Left renal cortex interstitium (tissue), 4 donors: ENCODE results near the gene UGT1A6. TPM values are rescaled to one million over a fixed set of nuclear protein-coding genes. Genes with fewer than 3 reads are reported as not detected.

Experiments
- DNase-seq, 4 donors: peaks; one replicate each; pipeline ENCODE4 v3.0.0-alpha.2; 2013; ENCODE audit warnings: low read depth in 4 of 4, low spot score in 2 of 4, missing footprints in 1 of 4
- polyA plus RNA-seq, 4 donors: library from polyadenylated mRNA; unstranded; fragments of 120-200 nt; gene quantifications; one replicate each; pipeline ENCODE4 v1.2.1, GENCODE V29; 2013; ENCODE audit not compliant: insufficient read length in 4 of 4

UGT1A6 gene
- polyA plus RNA-seq, 4 donors, result 1.6 to 5.5 (median 3.8) TPM

DNA sequence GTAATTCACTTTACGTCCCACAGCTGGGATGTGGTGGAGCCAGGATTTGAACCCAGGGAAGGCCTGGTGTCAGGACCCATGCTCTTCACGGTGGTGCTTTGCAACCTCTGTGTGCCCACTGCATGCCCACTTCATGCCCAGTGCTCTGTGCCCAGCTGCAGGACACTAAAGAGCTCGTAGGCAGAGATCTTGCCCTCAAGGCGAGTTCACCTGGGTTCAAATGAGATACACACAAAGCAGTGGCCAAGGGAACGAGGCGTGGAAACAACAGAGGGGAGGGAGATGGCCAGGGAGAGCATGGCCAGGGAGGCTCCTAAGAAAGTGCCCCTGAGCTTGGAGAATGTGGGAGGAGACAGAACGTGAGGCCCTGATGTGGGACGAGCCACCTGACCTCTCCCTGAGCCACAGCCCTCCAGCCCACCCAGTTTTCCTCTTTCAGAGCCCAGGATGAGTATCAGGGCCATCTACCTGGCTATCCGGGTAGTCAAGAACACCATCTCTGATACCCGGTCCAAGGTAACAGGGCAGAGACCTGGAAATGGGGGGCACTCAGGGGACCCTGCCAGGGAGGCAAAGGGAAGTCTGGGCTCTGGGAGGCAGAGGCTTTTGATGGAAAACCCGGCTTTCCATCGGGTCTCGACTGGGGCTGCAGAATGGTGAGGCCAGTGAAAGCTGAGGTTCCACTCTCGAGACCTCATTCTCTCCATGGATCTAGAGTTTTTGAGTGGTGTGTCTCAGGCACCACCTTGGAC lies 105.8 kb downstream of the UGT1A6 start:
- DNase-seq, result no peak

- DNase-seq, result no peak
These were observed 106.5 kb downstream of the UGT1A6 start for GRCh38 chr2:233799087-233799665.

DNA sequence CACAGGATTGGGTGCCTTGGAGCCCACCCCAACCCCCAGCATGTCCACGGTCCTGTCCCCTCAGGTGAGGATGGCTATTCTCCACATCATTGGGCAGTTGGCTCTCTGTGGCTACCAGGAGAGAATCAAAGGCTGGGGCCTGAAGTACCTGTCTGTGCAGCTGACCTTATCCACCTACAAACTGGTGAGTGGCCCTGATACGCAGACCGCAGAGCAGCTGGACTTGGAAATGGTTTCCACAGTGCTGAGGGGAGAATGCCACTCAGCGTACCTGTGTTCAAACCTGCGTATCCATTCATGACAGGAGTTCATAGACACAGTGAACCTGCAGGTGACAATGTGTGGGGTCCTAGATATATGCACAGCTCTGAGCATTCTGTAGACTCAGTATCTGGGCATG lies 107.0 kb downstream of the UGT1A6 start:
- DNase-seq, result no peak

GRCh38 chr2:233800208-233800607 lies 107.5 kb downstream of the UGT1A6 start:
- DNase-seq, result no peak

DNA sequence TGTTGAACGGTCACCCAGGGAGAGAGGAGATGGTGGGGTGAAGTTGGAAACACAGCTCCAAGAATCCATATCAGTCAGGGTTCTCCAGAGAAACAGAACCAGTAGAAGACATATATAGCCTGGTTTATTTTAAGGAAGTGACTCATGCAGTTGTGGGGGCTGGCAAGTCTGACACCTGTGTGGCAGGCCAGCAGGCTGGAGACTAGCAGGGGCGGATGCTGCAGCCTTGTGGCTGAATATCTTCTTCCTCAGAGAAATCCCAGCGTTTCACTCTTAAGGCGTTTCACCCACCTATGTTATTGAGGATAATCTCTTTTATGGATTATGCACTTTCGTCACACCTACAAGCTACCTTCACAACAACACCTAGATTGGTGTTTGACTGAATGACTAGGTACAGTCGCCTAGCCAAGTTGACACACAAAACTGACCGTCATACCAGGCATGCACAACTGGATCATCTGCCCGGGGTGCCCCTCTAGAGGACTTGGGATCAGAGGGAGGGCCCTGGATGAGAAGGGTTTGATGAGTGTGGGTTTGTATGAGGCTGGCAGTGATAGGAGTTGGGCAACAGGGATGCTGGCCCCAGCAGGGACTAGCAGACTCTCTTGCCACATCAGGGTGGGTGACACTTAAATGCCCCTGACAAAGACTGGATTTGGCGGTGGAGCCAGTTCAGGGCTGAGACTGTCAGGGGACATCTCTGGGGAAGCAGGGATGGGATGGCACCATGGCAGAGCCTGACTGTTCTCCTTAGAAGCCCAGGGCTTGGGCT lies 108.9 kb downstream of the UGT1A6 start:
- no peak for DNase-seq

DNA sequence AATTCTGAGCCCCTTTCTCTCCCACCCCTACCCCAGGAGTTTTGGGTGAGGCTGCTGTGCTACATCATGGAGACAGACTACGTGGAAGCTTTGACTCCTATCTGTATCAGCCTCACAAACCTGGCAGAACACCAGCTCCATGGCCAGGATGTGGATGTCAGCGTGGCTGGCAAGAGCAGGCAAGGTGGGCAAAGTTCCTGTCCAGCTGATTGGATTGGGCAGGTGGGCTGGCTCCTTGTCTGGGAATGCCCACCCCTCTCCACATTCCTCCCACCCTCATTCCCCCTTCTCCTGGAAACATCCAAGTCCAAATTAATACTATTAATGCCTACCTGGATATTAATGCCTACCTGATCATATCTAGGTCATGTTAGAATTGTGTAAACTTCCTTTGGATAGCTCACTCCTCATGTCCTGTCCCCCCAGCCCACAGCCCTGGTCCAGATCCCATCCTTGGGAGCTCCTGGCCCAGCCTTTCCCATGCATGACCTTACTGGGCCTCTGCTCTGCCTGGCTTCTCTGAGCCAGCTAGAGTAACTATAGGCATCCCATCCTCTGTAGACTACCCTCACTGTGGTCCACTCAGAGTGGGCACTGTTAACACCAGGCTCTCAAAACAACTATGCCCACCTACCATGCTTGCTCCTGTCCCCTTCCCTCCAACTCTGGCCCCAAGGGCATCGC lies 109.6 kb downstream of the UGT1A6 start:
- no peak for DNase-seq

DNA sequence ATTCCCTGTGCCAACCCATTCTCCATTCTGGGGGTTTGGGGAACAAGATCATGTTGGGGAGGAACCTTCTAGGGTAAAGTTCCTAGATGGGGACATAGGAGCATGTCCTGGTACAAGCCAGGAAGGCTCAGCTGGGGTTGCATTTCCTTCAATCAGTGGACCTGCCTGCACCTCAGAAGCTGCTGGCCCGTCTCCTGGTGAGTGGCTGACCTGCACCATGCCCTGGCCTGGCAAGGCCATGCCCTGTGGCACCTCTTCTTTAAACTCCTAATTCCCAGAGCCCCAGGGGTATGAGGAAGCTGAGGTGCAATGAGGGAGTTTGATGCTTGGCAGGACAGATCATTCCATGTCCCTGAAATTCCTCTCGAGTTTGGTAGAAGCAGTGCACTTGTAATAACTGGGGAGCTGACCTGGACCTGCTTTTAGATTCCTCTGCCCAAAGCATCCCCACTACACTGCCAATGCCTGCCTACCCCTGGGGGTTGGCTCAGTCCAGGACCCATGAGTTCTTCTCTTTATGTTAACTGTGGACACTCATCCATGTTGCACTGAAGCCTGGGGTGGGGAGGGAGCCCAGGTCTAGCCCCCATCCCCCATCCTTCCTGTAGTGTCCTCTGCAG lies 110.7 kb downstream of the UGT1A6 start:
- DNase-seq, result no peak

DNA sequence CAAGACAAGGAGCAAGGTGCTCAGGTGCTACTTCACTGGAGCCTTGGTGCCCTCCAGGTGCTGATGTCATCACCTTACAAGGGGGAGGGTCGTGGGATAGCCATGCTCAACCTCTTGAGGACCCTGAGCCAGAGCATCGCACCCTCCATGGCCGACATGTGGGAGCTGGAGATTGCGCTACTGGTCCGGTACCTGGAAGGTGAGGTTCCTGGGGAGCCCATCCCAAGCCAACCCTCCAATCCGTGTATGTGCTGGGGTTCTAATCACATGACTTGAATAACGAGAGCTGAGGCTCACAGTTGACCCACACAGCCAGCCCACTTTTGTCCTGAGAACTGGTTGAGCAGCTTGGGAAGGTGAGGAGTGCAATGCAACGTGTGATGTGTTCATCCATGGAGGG lies 111.3 kb downstream of the UGT1A6 start:
- no peak for DNase-seq

- DNase-seq, result no peak
These were observed 114.7 kb downstream of the UGT1A6 start for GRCh38 chr2:233807215-233807865.

DNA sequence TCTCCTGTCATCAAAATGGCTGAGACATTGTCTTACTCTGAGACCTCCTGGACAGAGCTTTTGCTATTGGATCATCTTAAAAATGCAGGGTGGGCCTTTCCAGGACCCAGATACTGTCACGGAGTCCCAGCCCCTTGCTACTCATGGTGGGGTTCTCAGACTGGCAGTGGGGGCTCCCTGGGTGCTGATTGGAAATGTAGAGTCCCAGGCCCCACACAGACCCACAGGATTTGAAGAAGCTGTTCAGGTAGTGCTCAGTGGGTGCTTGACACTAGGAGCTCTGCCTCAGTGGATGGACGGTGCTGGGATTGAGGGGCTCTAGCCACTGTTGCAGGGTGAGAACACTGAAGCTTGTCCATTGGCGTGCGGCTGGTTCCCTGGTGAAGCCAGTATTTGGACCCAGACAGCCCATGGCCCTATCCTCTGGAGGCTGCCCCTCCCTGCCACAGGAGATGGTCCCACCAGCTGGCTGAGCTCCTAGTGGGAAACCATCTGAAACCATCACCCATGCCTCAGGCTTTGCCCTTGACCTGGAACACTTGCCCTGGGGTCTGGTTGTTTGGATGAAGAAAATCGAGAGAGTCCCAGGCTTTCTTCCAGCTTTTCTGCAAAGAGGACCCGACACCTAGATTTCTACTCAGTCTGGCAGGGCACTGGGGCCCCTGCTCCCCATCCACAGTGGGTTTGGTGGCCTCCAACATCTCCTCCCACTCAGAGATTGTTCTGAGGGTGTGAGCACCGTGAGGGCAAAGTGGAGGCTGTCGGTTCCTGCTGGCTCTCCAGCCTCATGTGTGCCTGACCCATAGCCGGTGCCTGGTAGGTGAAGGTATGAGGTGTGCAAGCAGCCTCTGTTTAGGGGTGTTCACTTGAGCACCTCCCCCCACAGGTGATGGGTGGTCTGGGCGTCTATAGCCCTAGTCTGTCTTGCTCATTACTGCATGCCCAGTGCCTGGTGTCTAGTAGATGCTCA lies 115.6 kb downstream of the UGT1A6 start:
- no peak for DNase-seq

- no peak for DNase-seq
These were observed 117.7 kb downstream of the UGT1A6 start for GRCh38 chr2:233810385-233810784.

DNA sequence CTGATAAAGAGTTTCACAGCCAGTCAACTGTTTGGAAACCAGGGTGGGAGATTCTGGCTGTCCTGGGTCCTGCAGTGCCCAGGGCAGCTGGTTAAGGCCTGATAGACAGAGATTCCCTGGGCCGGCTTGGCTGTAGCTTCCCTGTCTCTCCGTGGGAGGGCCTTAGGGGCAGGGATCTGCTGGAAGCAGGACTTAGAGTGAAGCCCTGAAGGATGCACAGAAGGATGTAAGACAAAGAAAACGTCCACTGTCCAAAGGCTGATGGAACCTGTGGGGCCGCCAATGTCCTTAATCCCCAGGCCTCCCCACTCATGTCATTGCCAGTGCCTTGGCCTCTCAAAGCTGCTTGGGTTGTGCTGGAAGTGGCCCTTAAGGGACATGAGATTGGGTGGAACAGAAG lies 118.4 kb downstream of the UGT1A6 start:
- no peak for DNase-seq

GRCh38 chr2:233811732-233812131 lies 119.0 kb downstream of the UGT1A6 start:
- DNase-seq, result no peak

DNA sequence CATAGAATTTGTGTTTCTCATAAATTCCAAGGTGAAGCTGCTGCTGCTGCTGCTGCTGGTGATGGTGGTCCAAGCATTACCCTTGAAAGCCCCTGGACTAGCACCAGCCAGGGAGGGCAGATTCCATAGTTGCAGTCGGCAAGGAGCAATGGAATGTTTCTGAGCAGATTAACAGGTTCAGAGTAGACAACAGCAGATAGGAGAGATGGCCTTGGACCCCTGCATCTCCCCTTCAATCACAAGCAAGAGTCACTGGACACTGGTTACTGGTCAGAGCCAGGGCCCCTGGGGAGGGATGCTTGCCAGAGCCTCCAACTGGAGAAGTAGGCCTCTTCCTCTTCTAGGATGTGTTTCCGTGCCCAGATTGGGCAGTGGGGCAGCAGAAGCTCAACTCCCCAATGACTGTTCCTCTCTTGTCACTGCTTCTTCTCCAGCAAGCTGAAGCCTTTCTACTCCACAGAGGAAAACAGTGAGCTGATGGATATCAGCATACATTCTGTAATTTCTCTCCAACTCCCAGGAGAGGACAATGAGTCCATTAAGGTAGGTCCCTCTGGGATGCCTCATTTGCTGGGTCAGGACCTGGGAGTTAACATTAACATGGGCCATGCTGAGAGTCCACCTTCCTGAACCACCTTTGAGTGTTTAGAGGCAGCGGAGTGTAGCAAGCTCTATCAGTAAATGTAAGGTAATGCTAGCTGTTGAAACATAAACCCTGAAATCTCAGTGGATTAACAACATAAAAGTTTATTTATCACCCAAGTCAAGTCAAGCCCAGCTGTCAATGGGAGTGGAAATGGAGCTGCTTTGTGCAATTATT lies 120.8 kb downstream of the UGT1A6 start:
- peak in 3 of 4 donors; percentile 35 to 50 (median 46) for DNase-seq

DNA sequence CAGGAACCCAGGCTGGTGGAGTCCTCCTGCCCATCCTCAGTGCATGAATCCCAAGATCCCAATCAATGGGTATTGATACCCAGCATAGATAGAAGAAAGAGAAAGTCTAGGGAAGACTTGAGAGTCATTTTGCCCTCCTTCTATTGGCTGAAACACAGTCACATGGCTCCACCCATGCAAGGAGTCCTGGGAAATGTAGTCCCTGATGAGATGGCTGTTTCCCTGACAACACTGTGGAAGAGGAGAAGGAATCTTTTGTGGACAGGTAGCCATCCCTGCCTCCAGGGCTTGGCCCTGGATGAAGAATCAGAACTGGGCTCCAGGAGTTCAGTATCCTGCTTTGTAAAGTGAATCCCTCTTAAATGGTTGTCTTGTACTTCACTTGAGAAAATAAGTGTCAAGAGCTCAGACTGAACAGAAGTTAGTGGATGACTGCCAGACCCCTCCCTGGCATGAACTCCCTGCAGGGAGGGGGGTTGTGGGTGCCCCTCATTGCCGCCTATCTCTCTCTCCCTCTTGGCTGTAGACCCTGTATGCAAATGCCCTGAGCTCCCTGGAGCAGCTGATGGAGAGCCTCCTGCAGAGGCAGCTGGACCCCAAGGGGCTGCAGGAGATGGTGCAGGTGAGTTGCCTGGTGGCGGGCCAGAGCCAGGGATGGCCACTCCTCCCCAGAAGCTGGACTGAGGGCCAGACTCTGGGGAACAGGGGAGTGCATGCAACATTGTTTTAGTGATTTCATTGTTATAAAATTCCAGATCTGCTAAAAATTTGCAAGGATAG lies 121.6 kb downstream of the UGT1A6 start:
- DNase-seq, result peak in 1 of 4 donors; percentile 19

GRCh38 chr2:233815861-233816260 lies 123.2 kb downstream of the UGT1A6 start:
- no peak for DNase-seq

DNA sequence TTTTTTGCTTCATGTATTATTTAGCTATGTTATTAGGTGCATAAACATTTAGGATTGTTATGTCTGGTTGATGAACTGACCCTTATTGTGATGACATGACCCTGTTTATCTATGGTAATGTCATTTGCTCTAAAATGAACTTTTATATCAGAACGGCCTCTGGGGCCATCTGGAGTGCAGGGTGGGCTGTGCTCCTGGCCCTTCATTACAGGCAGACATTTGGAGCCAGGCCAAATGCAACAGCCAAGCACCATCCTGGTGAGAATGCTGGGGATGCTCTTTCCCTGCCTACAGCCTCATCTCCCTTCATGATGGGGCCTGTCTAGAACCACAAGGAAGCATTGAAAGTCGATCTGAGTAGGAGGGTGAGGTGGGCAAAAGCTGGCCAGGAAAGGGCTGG lies 123.6 kb downstream of the UGT1A6 start:
- DNase-seq, result no peak
